ENCODE data around the gene ITPR1.

- TF ChIP-seq POLR2AphosphoS5 (IDR thresholded peaks at IDR 0.05; ENCODE audit: low read depth, low read length): no peak
- TF ChIP-seq, protein P1, sequence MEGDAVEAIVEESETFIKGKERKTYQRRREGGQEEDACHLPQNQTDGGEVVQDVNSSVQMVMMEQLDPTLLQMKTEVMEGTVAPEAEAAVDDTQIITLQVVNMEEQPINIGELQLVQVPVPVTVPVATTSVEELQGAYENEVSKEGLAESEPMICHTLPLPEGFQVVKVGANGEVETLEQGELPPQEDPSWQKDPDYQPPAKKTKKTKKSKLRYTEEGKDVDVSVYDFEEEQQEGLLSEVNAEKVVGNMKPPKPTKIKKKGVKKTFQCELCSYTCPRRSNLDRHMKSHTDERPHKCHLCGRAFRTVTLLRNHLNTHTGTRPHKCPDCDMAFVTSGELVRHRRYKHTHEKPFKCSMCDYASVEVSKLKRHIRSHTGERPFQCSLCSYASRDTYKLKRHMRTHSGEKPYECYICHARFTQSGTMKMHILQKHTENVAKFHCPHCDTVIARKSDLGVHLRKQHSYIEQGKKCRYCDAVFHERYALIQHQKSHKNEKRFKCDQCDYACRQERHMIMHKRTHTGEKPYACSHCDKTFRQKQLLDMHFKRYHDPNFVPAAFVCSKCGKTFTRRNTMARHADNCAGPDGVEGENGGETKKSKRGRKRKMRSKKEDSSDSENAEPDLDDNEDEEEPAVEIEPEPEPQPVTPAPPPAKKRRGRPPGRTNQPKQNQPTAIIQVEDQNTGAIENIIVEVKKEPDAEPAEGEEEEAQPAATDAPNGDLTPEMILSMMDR (IDR thresholded peaks at IDR 0.05): no peak
These were observed 54.7 kb downstream of the ITPR1 start for GRCh38 chr3:4547799-4548198.

Measured in Panc1 (cell line).